Immature natural killer cell (primary cell): ENCODE results near the gene ZNF195. TPM values are rescaled to one million over a fixed set of nuclear protein-coding genes. Genes with fewer than 3 reads are reported as not detected.
"Not testable (repeated sequence)": the region's sequence is repeated elsewhere in the genome, so short reads cannot be mapped to it uniquely, and the experiment has no call there.

Experiments
- DNase-seq, 3 donors: peaks; one replicate each; pipeline ENCODE4 v3.0.0; 2022; ENCODE audit warnings: mixed read lengths in 1 of 3
- H3K27ac Mint-ChIP-seq, 6 donors: one replicate each; pipeline ENCODE4 v1.8.0; 2020; ENCODE audit warnings: mixed read lengths in 6 of 6, mild to moderate bottlenecking in 5 of 6, inconsistent platforms in 4 of 6, moderate library complexity in 3 of 6
- H3K27me3 Mint-ChIP-seq, 3 donors: one replicate each; pipeline ENCODE4 v1.8.0; 2020 to 2021; ENCODE audit warnings: low read depth in 3 of 3, mild to moderate bottlenecking in 3 of 3, mixed read lengths in 3 of 3, moderate library complexity in 3 of 3, inconsistent platforms in 1 of 3
- H3K36me3 Mint-ChIP-seq, 3 donors: one replicate each; pipeline ENCODE4 v1.8.0; 2020; ENCODE audit warnings: mixed read lengths in 3 of 3, inconsistent platforms in 2 of 3, mild to moderate bottlenecking in 2 of 3
- H3K4me1 Mint-ChIP-seq, 2 donors: one replicate each; pipeline ENCODE4 v1.8.0; 2020; ENCODE audit warnings: inconsistent platforms in 2 of 2, mild to moderate bottlenecking in 2 of 2, mixed read lengths in 2 of 2, moderate library complexity in 1 of 2
- H3K4me3 Mint-ChIP-seq, 5 donors: one replicate each; pipeline ENCODE4 v1.8.0; 2020; ENCODE audit warnings: mild to moderate bottlenecking in 5 of 5, mixed read lengths in 5 of 5, inconsistent platforms in 3 of 5, moderate library complexity in 3 of 5
- H3K9me3 Mint-ChIP-seq, 6 donors: one replicate each; pipeline ENCODE4 v1.8.0; 2020; ENCODE audit warnings: mild to moderate bottlenecking in 6 of 6, mixed read lengths in 6 of 6, inconsistent platforms in 4 of 6, moderate library complexity in 3 of 6
- polyA plus RNA-seq, 3 donors: library from polyadenylated mRNA; unstranded; fragments of 300-500 nt; fragmentation: Illumina TruSeq; gene quantifications; one replicate each; pipeline ENCODE4 v1.2.3, GENCODE V29; 2021

Gene ZNF195
- polyA plus RNA-seq, 3 donors from 2014 or later, result 18.2 to 27.0 (median 19.5) TPM

DNA sequence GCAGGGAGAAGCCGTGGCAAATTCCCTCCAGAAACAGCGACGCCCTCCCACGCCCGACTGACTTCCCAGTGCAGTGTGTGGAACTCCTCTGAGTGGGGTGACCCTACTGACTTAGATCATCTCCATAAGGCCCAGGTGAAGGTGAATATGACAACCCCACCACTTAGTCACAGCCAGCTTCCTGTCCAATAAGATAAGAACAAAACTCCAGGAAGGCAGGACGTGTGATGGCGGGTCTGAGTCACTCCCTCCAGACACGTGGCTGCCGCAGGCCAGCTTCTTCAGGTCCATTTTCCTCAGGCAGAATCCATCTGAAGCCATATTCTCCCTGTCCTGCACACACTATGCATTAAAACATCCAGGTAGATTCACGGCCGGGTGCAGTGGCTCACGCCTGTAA lies 48.9 kb downstream of the ZNF195 start:
- not testable (repeated sequence) for H3K4me1 Mint-ChIP-seq, H3K27ac Mint-ChIP-seq, H3K4me3 Mint-ChIP-seq, H3K36me3 Mint-ChIP-seq, H3K9me3 Mint-ChIP-seq, H3K27me3 Mint-ChIP-seq, DNase-seq

DNA sequence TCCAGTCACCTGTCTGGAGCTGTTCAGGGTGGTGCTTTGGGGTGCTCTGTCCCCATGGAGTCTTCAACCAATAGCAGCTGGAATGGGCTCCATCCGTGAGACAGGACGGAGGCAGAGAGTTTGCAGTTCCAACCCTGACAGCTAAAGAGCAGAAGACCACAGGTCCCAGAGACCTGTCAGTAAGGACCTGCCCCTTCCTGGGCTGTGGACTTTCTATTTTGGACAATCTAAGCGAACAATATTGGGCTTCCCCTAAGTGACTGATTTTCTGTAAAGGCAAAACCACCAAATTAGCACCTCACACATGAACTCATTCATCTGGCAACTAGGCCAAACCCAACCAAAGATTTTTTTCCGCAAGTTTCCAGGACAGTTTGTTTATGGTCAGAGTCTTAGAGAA lies 50.4 kb downstream of the ZNF195 start:
- DNase-seq, H3K27ac Mint-ChIP-seq, H3K36me3 Mint-ChIP-seq, H3K27me3 Mint-ChIP-seq, H3K4me3 Mint-ChIP-seq, H3K4me1 Mint-ChIP-seq, H3K9me3 Mint-ChIP-seq: not testable (repeated sequence)

DNA sequence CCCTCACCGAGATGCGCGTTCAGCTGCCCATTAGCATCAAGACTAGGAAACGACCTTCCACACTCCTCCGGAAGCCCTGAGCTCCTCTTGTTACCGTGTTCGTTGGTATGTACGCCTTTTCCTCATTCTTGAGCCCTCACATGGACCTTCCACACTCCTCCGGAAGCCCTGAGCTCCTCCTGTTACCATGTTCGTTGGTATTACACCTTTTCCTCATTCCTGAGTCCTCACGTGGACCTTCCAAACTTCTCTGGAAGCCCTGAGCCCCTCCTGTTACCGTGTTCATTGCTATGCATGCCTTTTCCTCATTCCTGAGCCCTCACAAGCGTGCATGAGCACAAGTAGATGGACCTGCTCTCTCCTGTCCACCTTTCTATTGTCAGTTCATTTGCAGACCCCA lies 52.5 kb downstream of the ZNF195 start:
- H3K27ac Mint-ChIP-seq, H3K27me3 Mint-ChIP-seq, H3K4me3 Mint-ChIP-seq, H3K4me1 Mint-ChIP-seq, DNase-seq, H3K36me3 Mint-ChIP-seq, H3K9me3 Mint-ChIP-seq: not testable (repeated sequence)

DNA sequence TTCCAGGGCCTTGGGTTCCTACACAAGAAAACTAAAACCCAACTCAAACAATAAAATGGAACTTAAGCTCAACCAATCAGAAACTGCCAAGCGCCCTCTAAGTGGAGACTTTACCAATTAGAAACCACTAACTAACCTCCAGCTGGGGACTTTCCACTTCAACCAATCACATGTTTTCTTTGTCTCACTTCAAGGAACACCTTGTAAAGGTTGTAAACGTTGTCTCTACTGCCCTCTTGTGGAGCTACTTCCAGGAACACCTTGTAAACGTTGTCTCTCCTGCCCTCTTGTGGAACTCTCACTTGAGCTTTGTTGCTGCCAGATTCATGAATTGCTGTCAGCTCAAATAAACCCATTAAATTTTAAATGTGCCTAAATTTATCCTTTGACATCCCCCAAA lies 54.2 kb downstream of the ZNF195 start:
- not testable (repeated sequence) for H3K4me1 Mint-ChIP-seq, H3K36me3 Mint-ChIP-seq, H3K27ac Mint-ChIP-seq, H3K9me3 Mint-ChIP-seq, H3K4me3 Mint-ChIP-seq, H3K27me3 Mint-ChIP-seq
- DNase-seq, result peak in 2 of 3 donors; percentile 5 to 15

Other genes with a start within 250 kb of the ZNF195 start
- gene OSBPL5, start 213.8 kb downstream of the ZNF195 start, polyA plus RNA-seq, result 10 to 100 TPM; 32.8 to 98.9 (median 33.3) TPM
- not detected for gene MRGPRG, start 160.3 kb downstream of the ZNF195 start, polyA plus RNA-seq
- gene MRGPRE, start 146.7 kb downstream of the ZNF195 start, polyA plus RNA-seq, result not detected